SU-DHL-6 (cell line): ENCODE data around the gene C19orf81.

Source experiments
- CTCF ChIP-seq: fragments of 200-600 bp; sonication (generic); IDR thresholded peaks from one replicate; pipeline ENCODE4 v1.5.1; 2017; ENCODE audit warnings: antibody characterized with exemption, mild to moderate bottlenecking, low read length, moderate library complexity; ENCODE audit not compliant: insufficient read depth, poor library complexity, severe bottlenecking
- EZH2phosphoT487 ChIP-seq: fragments of 200-600 bp; sonication (generic), shearing (Covaris generic); conservative IDR thresholded peaks from 2 replicates; pipeline ENCODE4 v1.6.1; 2018; ENCODE audit warnings: mild to moderate bottlenecking, antibody characterized with exemption, low read length, moderate library complexity, mixed read lengths

GRCh38 chr19:50667759-50668231 lies 18.6 kb downstream of the C19orf81 start:
- TF ChIP-seq CTCF (no peak), EZH2phosphoT487 (no peak)
